K562 (cell line): ENCODE data around the gene SLPI. TPM values are rescaled to one million over a fixed set of nuclear protein-coding genes. Genes with fewer than 3 reads are reported as not detected.

Experiments used
- ATAC-seq: fragments of 200-7000 bp; cut with Tn5 transposase; 3 replicates; pipeline ENCODE4 v1.9.1; 2020; ENCODE audit warnings: moderate library complexity
- BruUV-seq: library from RNA; stranded (reverse); fragments of 400-500 nt; replicated peaks from 2 replicates; lab custom pipeline; 2021; lab: Mats Ljungman, UMichigan
- CTCF ChIA-PET: fragments of 300-600 bp; formaldehyde crosslinking; extraction: SDS; loops from one replicate; lab custom pipeline; 2021; ENCODE audit warnings: low intra/inter-chr PET ratio; lab: Yijun Ruan, JAX
- POLR2A ChIA-PET: fragments of 300-600, 350-650 bp; sonication (Branson Sonifier 250); formaldehyde crosslinking; extraction: SDS; loops from one replicate; lab custom pipeline; 2021; ENCODE audit warnings: antibody characterized with exemption, inconsistent platforms; lab: Yijun Ruan, JAX
- DNase-seq, 4 experiments: peaks; one replicate each; pipeline versions ENCODE4 v3.0.0 to v3.0.0-alpha.2; 2011 to 2018; ENCODE audit warnings: low spot score in 3 of 4, mixed read lengths in 3 of 4; ENCODE audit errors: extremely low read depth in 1 of 4
- FAIRE-seq: peaks from 2 replicates; lab custom pipeline; 2011; peaks lifted over from hg19 to GRCh38; lab: Jason Lieb, UNC
- H2AFZ ChIP-seq: 2 replicates; pipeline ENCODE4 v1.6.0; 2011; ENCODE audit warnings: low read depth, low read length, control low read depth, inconsistent platforms
- H3K27ac ChIP-seq: fragments of 200-600 bp; 3 replicates; pipeline ENCODE4 v1.8.0; 2011; ENCODE audit warnings: low read depth, mild to moderate bottlenecking, control low read depth, inconsistent platforms, low read length, moderate library complexity, mixed read lengths; ENCODE audit errors: extremely low read depth
- H3K27me3 ChIP-seq, 2 experiments: fragments of 300-600 bp in 1 of 2; 2 replicates in 1 of 2; 3 replicates in 1 of 2; pipeline versions ENCODE4 v1.6.0 to v1.8.0; 2011; ENCODE audit warnings: inconsistent platforms in 2 of 2, low read length in 2 of 2, mild to moderate bottlenecking in 1 of 2, mixed read lengths in 1 of 2, moderate library complexity in 1 of 2; ENCODE audit not compliant: control insufficient read depth in 2 of 2, insufficient read depth in 2 of 2
- H3K36me3 ChIP-seq: fragments of 300-600 bp; 3 replicates; pipeline ENCODE4 v1.8.0; 2011; ENCODE audit warnings: mild to moderate bottlenecking, low read length, inconsistent platforms; ENCODE audit not compliant: control insufficient read depth, insufficient read depth
- H3K4me1 ChIP-seq, 2 experiments: fragments of 200-600 bp in 1 of 2; replicated peaks in 1 of 2; 2 replicates in 1 of 2; 3 replicates in 1 of 2; pipeline versions ENCODE4 v1.5.1 to v1.8.0; 2011; ENCODE audit warnings: inconsistent platforms in 2 of 2, low read length in 2 of 2, mild to moderate bottlenecking in 1 of 2, mixed read lengths in 1 of 2, moderate library complexity in 1 of 2; ENCODE audit not compliant: control insufficient read depth in 2 of 2, insufficient read depth in 2 of 2
- H3K4me2 ChIP-seq: 2 replicates; pipeline ENCODE4 v1.6.1; 2011; ENCODE audit warnings: low read length, control low read depth, inconsistent platforms, mixed read lengths; ENCODE audit not compliant: insufficient read depth
- H3K4me3 ChIP-seq: fragments of 200-600 bp; sonication (generic), shearing (Covaris generic); 2 replicates; pipeline ENCODE4 v1.5.1; 2016; ENCODE audit warnings: control low read depth, inconsistent platforms
- H3K79me2 ChIP-seq: fragments of 200-600 bp; 3 replicates; pipeline ENCODE4 v1.8.0; 2011; ENCODE audit warnings: low read length, inconsistent platforms; ENCODE audit not compliant: control insufficient read depth, insufficient read depth
- H3K9ac ChIP-seq, 2 experiments: 2 replicates each; pipeline versions ENCODE4 v1.6.0 to v1.6.1; 2011; ENCODE audit warnings: low read depth in 2 of 2, low read length in 2 of 2, control low read depth in 1 of 2, inconsistent platforms in 1 of 2, mild to moderate bottlenecking in 1 of 2, mixed read lengths in 1 of 2; ENCODE audit not compliant: insufficient read depth in 1 of 2
- H3K9me1 ChIP-seq: one replicate; pipeline ENCODE4 v1.6.0; 2011; ENCODE audit warnings: inconsistent platforms, mild to moderate bottlenecking, low read length, moderate library complexity; ENCODE audit not compliant: control insufficient read depth, insufficient read depth
- H3K9me3 ChIP-seq: replicated peaks from 2 replicates; pipeline ENCODE4 v1.5.1; 2011; ENCODE audit warnings: low read depth, low read length, inconsistent platforms; ENCODE audit not compliant: control insufficient read depth, insufficient read depth
- H4K20me1 ChIP-seq: replicated peaks from 2 replicates; pipeline ENCODE4 v1.6.1; 2011; ENCODE audit warnings: low read length, inconsistent platforms, mixed read lengths; ENCODE audit not compliant: control insufficient read depth, insufficient read depth
- MYNN ChIP-seq, 2 experiments: sonication (generic); formaldehyde crosslinking in 1 of 2; IDR thresholded peaks; 2 replicates each; pipeline versions ENCODE4 v1.5.0 to v1.6.1; 2016 to 2020; ENCODE audit warnings: antibody characterized with exemption in 1 of 2, missing genetic modification reagents in 1 of 2
- THRA ChIP-seq: fragments of 450-650 bp; IDR thresholded peaks from 2 replicates; pipeline ENCODE4 v1.6.1; 2017; ENCODE audit warnings: mild to moderate bottlenecking, moderate library complexity
- WGBS: fragments of 100-300 bp; shearing (Covaris generic); methylation state at CpG from one replicate; pipeline ENCODE4 v1.1.6; 2016; ENCODE audit warnings: low coverage, mixed read lengths; ENCODE audit not compliant: insufficient coverage; ENCODE audit errors: missing lambda C conversion rate; 5-methylcytosine and 5-hydroxymethylcytosine counted together
- in situ Hi-C: fragments of 300-500 bp; cut with MboI; formaldehyde crosslinking; loops from 4 replicates; pipeline ENCODE4 v1.15.0; 2018; ENCODE audit warnings: inconsistent platforms, mixed read lengths
- intact Hi-C: fragments of 100-400 bp; cut with micrococcal nuclease; formaldehyde crosslinking; loops from 2 replicates; pipeline ENCODE4 v1.14.2; 2022
- polyA plus RNA-seq, 8 experiments: library from polyadenylated mRNA; depleted of rRNA in 4 of 8; stranded (reverse) in 5 of 8; unstranded in 3 of 8; fragments of >200 nt; fragmentation: Nextera tagmentation in 2 of 8; fragmentation: Illumina TruSeq in 1 of 8; extraction: Ambion mirVana in 2 of 8; extraction: Trizol in 1 of 8; gene quantifications; 2 replicates each; pipeline versions ENCODE4 v1.2.1 to v1.2.3, GENCODE V29; 2011 to 2014; ENCODE audit warnings: inconsistent platforms in 1 of 8, missing spikeins in 1 of 8
- total RNA-seq, 7 experiments: library from RNA; depleted of rRNA in 6 of 7; stranded (reverse); fragments of >200 nt in 6 of 7; fragmentation: Illumina TruSeq in 2 of 7; extraction: Trizol in 2 of 7; gene quantifications; 2 replicates each; pipeline versions ENCODE4 v1.2.1 to v1.2.3, GENCODE V29; 2011 to 2021; ENCODE audit warnings: low replicate concordance in 1 of 7

The SLPI gene
- total and polyA plus RNA-seq, 9 of the 15 experiments (the other 6 are each of a cell fraction or from before 2014, with no cell fraction given), result 0.78 TPM; not detected in 8

GRCh38 chr20:45253261-45253660 lies 1.1 kb downstream of the SLPI start:
- no peaks in the 10 kb centered on the region for H3K9me3 ChIP-seq
- H3K4me1 ChIP-seq, result no peaks in the 10 kb centered on the region
- H3K36me3 ChIP-seq, result no peaks in the 10 kb centered on the region
- WGBS, result 12% methylated on average over 4 of the region's 4 CpGs
- H3K9me1 ChIP-seq, result no peaks in the 10 kb centered on the region
- H3K27me3 ChIP-seq, result no peaks in the 10 kb centered on the region; a peak in 2 of 5 replicates
- no peak overlapping the region for H2AFZ ChIP-seq
- FAIRE-seq (no peak), ATAC-seq (no peak), DNase-seq (no peak)
- POLR2A ChIA-PET, result interaction anchor here (0.6 to 1.6 kb wide), 2 partner anchors 16 to 495 kb away, joined by 3 to 4 read pairs; no protein-coding TSS in a partner anchor
- no TSS peak for BruUV-seq
- intact Hi-C loops (no loop called here), in situ Hi-C loops (no loop called here)
- no peaks in the 10 kb centered on the region for H3K79me2 ChIP-seq
- no peak overlapping the region for H3K4me3 ChIP-seq
- no peak overlapping the region for H3K27ac ChIP-seq
- no peak overlapping the region for H3K4me2 ChIP-seq
- no peaks in the 10 kb centered on the region; the same call in 1 of the 2 replicates for H4K20me1 ChIP-seq
- TF ChIP-seq MYNN (IDR thresholded peaks at IDR 0.05) (no peak), MYNN (CRISPR knock-in tag; IDR thresholded peaks at IDR 0.05) (no peak), THRA (no peak)
- CTCF ChIA-PET, result interaction anchor here (0.6 kb wide), 1 partner anchor 316 kb away, joined by 3 read pairs; no protein-coding TSS in a partner anchor
- no peak overlapping the region for H3K9ac ChIP-seq
